GM12878 (cell line): ENCODE results near the gene CXXC5. TPM values are rescaled to one million over a fixed set of nuclear protein-coding genes. Genes with fewer than 3 reads are reported as not detected.

Experiments used
- ATAC-seq: fragments of 200-7000 bp; cut with Tn5 transposase; 3 replicates; pipeline ENCODE4 v1.9.1; 2020; ENCODE audit warnings: mild to moderate bottlenecking, moderate library complexity
- BruUV-seq: library from RNA; stranded (reverse); fragments of 400-500 nt; replicated peaks from 2 replicates; lab custom pipeline; 2021; lab: Mats Ljungman, UMichigan
- CTCF ChIA-PET: fragments of 300-600 bp; sonication (Branson Sonifier 250); formaldehyde crosslinking; extraction: SDS; loops from one replicate; lab custom pipeline; 2021; ENCODE audit warnings: inconsistent platforms; lab: Yijun Ruan, JAX
- POLR2A ChIA-PET: fragments of 350-600 bp; formaldehyde crosslinking; extraction: SDS; loops from one replicate; lab custom pipeline; 2021; ENCODE audit warnings: inconsistent platforms; lab: Charles Lee
- RAD21 ChIA-PET: fragments of 300-600 bp; sonication (Branson Sonifier 250); formaldehyde crosslinking; loops from one replicate; lab custom pipeline; 2023; ENCODE audit warnings: antibody characterized with exemption; ENCODE audit not compliant: unreplicated experiment; lab: Charles Lee
- SMC1A ChIA-PET: fragments of 300-600 bp; sonication (Branson Sonifier 250); formaldehyde crosslinking; loops from one replicate; lab custom pipeline; 2023; ENCODE audit not compliant: unreplicated experiment, uncharacterized antibody; lab: Charles Lee
- DNase-seq: peaks from one replicate; pipeline ENCODE4 v3.0.0-alpha.2; 2011; ENCODE audit warnings: low read depth, low spot score
- FAIRE-seq: peaks from 3 replicates; lab custom pipeline; 2011; peaks lifted over from hg19 to GRCh38; lab: Jason Lieb, UNC
- H2AFZ ChIP-seq: 2 replicates; pipeline ENCODE4 v1.6.0; 2011; ENCODE audit warnings: low read depth, low read length, control low read depth; ENCODE audit not compliant: control insufficient read depth
- H3K27ac ChIP-seq: 2 replicates; pipeline ENCODE4 v1.5.1; 2011; ENCODE audit warnings: control low read depth; ENCODE audit not compliant: control insufficient read depth, insufficient read depth
- H3K27me3 ChIP-seq, 2 experiments: replicated peaks in 1 of 2; 2 replicates each; pipeline versions ENCODE4 v1.6.0 to v1.6.1; 2011; ENCODE audit warnings: low read length in 1 of 2; ENCODE audit not compliant: control insufficient read depth in 2 of 2, insufficient read depth in 2 of 2
- H3K36me3 ChIP-seq, 2 experiments: 2 replicates each; pipeline ENCODE4 v1.5.1; 2011; ENCODE audit warnings: low read length in 1 of 2; ENCODE audit not compliant: control insufficient read depth in 2 of 2, insufficient read depth in 2 of 2
- H3K4me1 ChIP-seq: 2 replicates; pipeline ENCODE4 v1.6.1; 2011; ENCODE audit warnings: mild to moderate bottlenecking, low read length, moderate library complexity, mixed read lengths; ENCODE audit not compliant: control insufficient read depth, insufficient read depth
- H3K4me2 ChIP-seq: 2 replicates; pipeline ENCODE4 v1.6.0; 2011; ENCODE audit warnings: control low read depth; ENCODE audit not compliant: control insufficient read depth, insufficient read depth
- H3K4me3 ChIP-seq: fragments of 200-600 bp; sonication (generic); 2 replicates; pipeline ENCODE4 v1.5.1; 2016
- H3K79me2 ChIP-seq: 2 replicates; pipeline ENCODE4 v1.6.0; 2011; ENCODE audit warnings: low read length; ENCODE audit not compliant: control insufficient read depth, insufficient read depth
- H3K9ac ChIP-seq: 2 replicates; pipeline ENCODE4 v1.8.0; 2011; ENCODE audit warnings: low read length, control low read depth, mixed read lengths; ENCODE audit not compliant: control insufficient read depth, insufficient read depth
- H3K9me3 ChIP-seq: replicated peaks from 3 replicates; pipeline ENCODE4 v1.5.1; 2011; ENCODE audit warnings: mild to moderate bottlenecking, low read length; ENCODE audit not compliant: control insufficient read depth, insufficient read depth
- H4K20me1 ChIP-seq: 2 replicates; pipeline ENCODE4 v1.6.0; 2011; ENCODE audit not compliant: control insufficient read depth, insufficient read depth
- EZH2 ChIP-seq: IDR thresholded peaks from 2 replicates; pipeline ENCODE4 v1.6.1; 2012; ENCODE audit warnings: low read depth, mild to moderate bottlenecking, control low read depth, inconsistent platforms, low read length, borderline replicate concordance; ENCODE audit not compliant: control insufficient read depth
- ZNF384 ChIP-seq: IDR thresholded peaks from 2 replicates; pipeline ENCODE4 v1.6.1; 2012; ENCODE audit warnings: low read depth, mild to moderate bottlenecking, low read length, improper control_type of control experiment, borderline replicate concordance
- WGBS: methylation state at CpG from one replicate; pipeline ENCODE4 v1.1.6; 2016; ENCODE audit warnings: low lambda C conversion rate; ENCODE audit not compliant: insufficient replicate concordance, insufficient coverage; ENCODE audit errors: missing lambda C conversion rate; 5-methylcytosine and 5-hydroxymethylcytosine counted together
- in situ Hi-C: fragments of 300-500 bp; cut with MboI; formaldehyde crosslinking; loops from 9 replicates; pipeline ENCODE4 v1.14.3; 2018; ENCODE audit warnings: mixed read lengths
- intact Hi-C: fragments of 100-400 bp; cut with micrococcal nuclease; formaldehyde crosslinking; loops from one replicate; pipeline ENCODE4 v1.14.2; 2022; ENCODE audit not compliant: unreplicated experiment
- polyA plus RNA-seq, 11 experiments: library from polyadenylated mRNA; depleted of rRNA in 4 of 11; unstranded in 6 of 11; stranded (reverse) in 5 of 11; fragments of >200 nt; fragmentation: Nextera tagmentation in 4 of 11; fragmentation: Illumina TruSeq in 1 of 11; extraction: Ambion mirVana in 4 of 11; extraction: Trizol in 1 of 11; gene quantifications; 1 replicate in 1 of 11; 2 replicates in 10 of 11; pipeline versions ENCODE4 v1.2.1 to v1.2.3, GENCODE V29; 2011 to 2016; ENCODE audit warnings: inconsistent platforms in 2 of 11, missing spikeins in 2 of 11, low read depth in 1 of 11
- total RNA-seq, 4 experiments: library from RNA; depleted of rRNA in 3 of 4; stranded (reverse); fragments of >200 nt in 3 of 4; fragmentation: Illumina TruSeq in 1 of 4; extraction: Trizol in 1 of 4; gene quantifications; 2 replicates each; pipeline versions ENCODE4 v1.2.1 to v1.2.3, GENCODE V29; 2013 to 2021
- TF ChIP-seq, protein P1 (sequence below): fragments of 450-650 bp; IDR thresholded peaks from 2 replicates; pipeline ENCODE4 v1.6.1; 2017; ENCODE audit warnings: low read depth, mild to moderate bottlenecking, moderate library complexity

CXXC5 gene
- total and polyA plus RNA-seq, 10 of the 15 experiments (the other 5 are each of a cell fraction or from before 2014, with no cell fraction given), result 1.8 to 90.8 (median 40.7) TPM

DNA sequence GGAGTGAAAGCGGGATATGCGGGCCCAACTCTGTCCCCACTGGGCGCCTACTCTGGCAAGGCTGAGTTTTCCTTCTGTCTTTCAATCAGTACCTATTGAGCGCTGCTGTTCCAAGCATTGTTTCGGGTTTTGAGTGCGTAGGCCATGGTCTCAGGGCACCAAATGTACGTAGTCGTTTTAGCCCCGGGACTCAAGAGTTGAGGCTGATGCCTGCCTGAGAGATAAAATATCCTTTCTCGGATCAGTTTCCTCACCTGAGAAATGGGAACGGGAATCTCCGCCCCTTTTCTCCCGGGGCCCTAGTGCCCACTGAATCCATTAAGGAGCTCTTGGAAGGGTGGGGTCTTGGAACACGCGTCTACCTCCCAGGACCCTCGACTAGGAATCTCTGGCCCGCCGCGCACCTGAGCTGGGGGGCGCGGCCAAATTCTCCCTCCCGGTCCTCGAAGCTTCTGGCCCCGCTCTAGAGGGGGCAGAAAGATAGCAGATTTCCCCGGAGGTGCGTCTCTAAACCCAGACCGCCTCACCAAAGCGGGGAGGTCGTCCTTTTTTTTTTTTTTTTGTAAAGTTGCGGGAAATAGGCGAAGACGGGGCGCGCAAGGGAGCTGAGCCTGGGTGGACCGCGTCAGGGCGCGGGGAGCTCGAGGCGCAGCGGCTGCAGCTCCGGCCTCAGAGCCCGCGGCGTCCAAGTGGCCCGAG lies 494 bp upstream of the CXXC5 start:
- Histone ChIP-seq H3K79me2 (peaks cover 49% of the 10 kb centered on the region), H3K27ac (peak overlapping the region; percentile 28; the same call in 1 of the 2 replicates), H3K4me1 (peaks cover 28% of the 10 kb centered on the region), H4K20me1 (0 out of 2 replicates have a peak, but pooled peaks cover 4% of the 10 kb centered on the region), H3K36me3 (no peaks in the 10 kb centered on the region), H2AFZ (peak overlapping the region; percentile 41), H3K4me2 (peak overlapping the region; percentile 76), H3K9me3 (no peaks in the 10 kb centered on the region), H3K9ac (peak overlapping the region; percentile 67), H3K27me3 (no peaks in the 10 kb centered on the region), H3K4me3 (peak overlapping the region; percentile 96)
- intact Hi-C loops, result loop anchor here (1.0 kb wide), 2 partner anchors 10 to 23 kb away; no protein-coding TSS in a partner anchor
- ChIA-PET CTCF (interaction anchor here (0.6 to 9.3 kb wide), 9 partner anchors 11 to 129 kb away, joined by 3 to 201 read pairs (median 3); no protein-coding TSS in a partner anchor), SMC1A (interaction anchor here (0.6 to 9.6 kb wide), 8 partner anchors 12 to 474 kb away, joined by 3 to 175 read pairs (median 4); no protein-coding TSS in a partner anchor), RAD21 (interaction anchor here (0.6 to 10.9 kb wide), 15 partner anchors 10 to 258 kb away, joined by 3 to 265 read pairs (median 5); partner anchors contain the start of gene MZB1), POLR2A (interaction anchor here (0.6 to 6.5 kb wide), 19 partner anchors 10 to 260 kb away, joined by 3 to 68 read pairs (median 5); no protein-coding TSS in a partner anchor)
- no peak for ATAC-seq
- in situ Hi-C loops, result no loop called here
- WGBS, result 32% methylated on average over 29 of the region's 46 CpGs
- BruUV-seq, result no TSS peak
- FAIRE-seq, result no peak
- TF ChIP-seq EZH2 (no peak), ZNF384 (peak; percentile 43; the same call in 1 of the 2 replicates)
- TF ChIP-seq, protein P1, sequence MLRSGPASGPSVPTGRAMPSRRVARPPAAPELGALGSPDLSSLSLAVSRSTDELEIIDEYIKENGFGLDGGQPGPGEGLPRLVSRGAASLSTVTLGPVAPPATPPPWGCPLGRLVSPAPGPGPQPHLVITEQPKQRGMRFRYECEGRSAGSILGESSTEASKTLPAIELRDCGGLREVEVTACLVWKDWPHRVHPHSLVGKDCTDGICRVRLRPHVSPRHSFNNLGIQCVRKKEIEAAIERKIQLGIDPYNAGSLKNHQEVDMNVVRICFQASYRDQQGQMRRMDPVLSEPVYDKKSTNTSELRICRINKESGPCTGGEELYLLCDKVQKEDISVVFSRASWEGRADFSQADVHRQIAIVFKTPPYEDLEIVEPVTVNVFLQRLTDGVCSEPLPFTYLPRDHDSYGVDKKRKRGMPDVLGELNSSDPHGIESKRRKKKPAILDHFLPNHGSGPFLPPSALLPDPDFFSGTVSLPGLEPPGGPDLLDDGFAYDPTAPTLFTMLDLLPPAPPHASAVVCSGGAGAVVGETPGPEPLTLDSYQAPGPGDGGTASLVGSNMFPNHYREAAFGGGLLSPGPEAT, result peak; percentile 24; the same call in 1 of the 2 replicates
- no peak for DNase-seq
